Colonic mucosa (tissue), 4 donors: Measurements from ENCODE around the gene MPPE1. TPM values are rescaled to one million over a fixed set of nuclear protein-coding genes. Genes with fewer than 3 reads are reported as not detected.

ENCODE experiments used
- DNase-seq: peaks from one replicate; pipeline ENCODE4 v3.0.0-alpha.2; 2020
- H3K27ac ChIP-seq: fragments of 200-600 bp; one replicate; pipeline ENCODE4 v1.8.0; 2021
- H3K27me3 ChIP-seq: fragments of 200-600 bp; one replicate; pipeline ENCODE4 v1.8.0; 2021
- H3K36me3 ChIP-seq: fragments of 200-600 bp; one replicate; pipeline ENCODE4 v1.8.0; 2021
- H3K4me1 ChIP-seq: fragments of 200-600 bp; one replicate; pipeline ENCODE4 v1.8.0; 2021; ENCODE audit warnings: mild to moderate bottlenecking
- H3K4me3 ChIP-seq: fragments of 200-600 bp; one replicate; pipeline ENCODE4 v1.8.0; 2021
- H3K9ac ChIP-seq, 2 donors: one replicate each; pipeline ENCODE4 v1.7.0; 2013; ENCODE audit warnings: control low read depth in 2 of 2, low read depth in 2 of 2, low read length in 2 of 2
- H3K9me3 ChIP-seq: fragments of 200-600 bp; one replicate; pipeline ENCODE4 v1.8.0; 2021
- CTCF ChIP-seq: fragments of 200-600 bp; IDR thresholded peaks from one replicate; pipeline ENCODE4 v1.8.0; 2022; ENCODE audit warnings: antibody characterized with exemption, mild to moderate bottlenecking
- intact Hi-C: fragments of 100-400 bp; cut with DNase I; formaldehyde crosslinking; loops from one replicate; pipeline ENCODE4 v1.14.1; 2022
- total RNA-seq, 2 donors: library from RNA; stranded (reverse); fragmentation: NEBNext Ultra II Directional in 1 of 2; extraction: Animal tissue kit (Norgen Biotek cat#: 25700) in 1 of 2; gene quantifications; one replicate each; pipeline ENCODE4 v1.2.1, GENCODE V29; 2021
- donor health status: healthy.
- donor health status: DM: no; HTN: no; CAD: no.
- donor health status: DM: no; HTN: no; CAD: no.

The MPPE1 gene
- total RNA-seq, 2 donors from 2014 or later = 36.8 to 47.9 TPM

GRCh38 chr18:11851806-11852337, 56.2 kb downstream of the MPPE1 start:
- intact Hi-C loops = loop anchor here (10.0 kb wide), 1 partner anchor 53 kb away; the partner anchor contains the start of gene MPPE1
- Histone ChIP-seq H3K27ac (peak overlapping the region; percentile 84), H3K4me1 (peaks cover 13% of the 10 kb centered on the region), H3K27me3 (no peaks in the 10 kb centered on the region), H3K9ac (peak overlapping the region; percentile 92 to 100), H3K9me3 (no peaks in the 10 kb centered on the region), H3K36me3 (no peaks in the 10 kb centered on the region), H3K4me3 (peak overlapping the region; percentile 77)
- no peak for TF ChIP-seq CTCF
- peak; percentile 53 for DNase-seq

- Histone ChIP-seq H3K9ac (peak within 1 kb of the TSS; percentile 92 to 100), H3K36me3 (no peaks in the 10 kb centered on the region), H3K9me3 (no peaks in the 10 kb centered on the region), H3K27ac (peak within 1 kb of the TSS; percentile 84), H3K4me3 (peak within 1 kb of the TSS; percentile 77), H3K27me3 (no peaks in the 10 kb centered on the region), H3K4me1 (peaks cover 13% of the 10 kb centered on the region)
- intact Hi-C loops = loop anchor here (10.0 kb wide), 1 partner anchor 54 kb away; the partner anchor contains the start of gene MPPE1
- TF ChIP-seq CTCF = no peak
- DNase-seq = peak; percentile 99
These were observed 56.8 kb downstream of the MPPE1 start, which contains the start of gene CHMP1B for GRCh38 chr18:11851146-11851805. Gene CHMP1B, plus strand, starts transcription at chr18:11851413. Its CDS starts 99 bp downstream, at chr18:11851512.

GRCh38 chr18:11850821-11851145, 57.3 kb downstream of the MPPE1 start:
- no peaks in the 10 kb centered on the region for H3K36me3 ChIP-seq
- H3K4me1 ChIP-seq = peaks cover 13% of the 10 kb centered on the region
- DNase-seq = no peak
- TF ChIP-seq CTCF = no peak
- no peaks in the 10 kb centered on the region for H3K27me3 ChIP-seq
- no peaks in the 10 kb centered on the region for H3K9me3 ChIP-seq
- peak overlapping the region; percentile 84 for H3K27ac ChIP-seq
- intact Hi-C loops = loop anchor here (10.0 kb wide), 1 partner anchor 54 kb away; the partner anchor contains the start of gene MPPE1
- H3K9ac ChIP-seq = peak overlapping the region; percentile 92 to 100
- peak overlapping the region; percentile 77 for H3K4me3 ChIP-seq

GRCh38 chr18:11849841-11850634, 58.1 kb downstream of the MPPE1 start:
- intact Hi-C loops = loop anchor here (10.0 kb wide), 1 partner anchor 55 kb away; the partner anchor contains the start of gene MPPE1
- H3K36me3 ChIP-seq = no peaks in the 10 kb centered on the region

More at GRCh38 chr18:11849841-11850634, 58.1 kb downstream of the MPPE1 start:
- TF ChIP-seq CTCF = no peak
- Histone ChIP-seq H3K4me1 (peaks cover 13% of the 10 kb centered on the region), H3K27me3 (no peaks in the 10 kb centered on the region), H3K9ac (peak overlapping the region in 1 of 2 donors; percentile 100), H3K9me3 (no peaks in the 10 kb centered on the region), H3K4me3 (peak overlapping the region; percentile 77), H3K27ac (peak overlapping the region; percentile 84)
- DNase-seq = peak; percentile 58
